HUES6 (cell line): ENCODE measurements around the gene MALL.
"Not testable (repeated sequence)": the region's sequence is repeated elsewhere in the genome, so short reads cannot be mapped to it uniquely, and the experiment has no call there.

Source experiments
- H3K27ac ChIP-seq: 2 replicates; pipeline ENCODE4 v1.7.0; 2013; ENCODE audit warnings: low read depth, mild to moderate bottlenecking, low read length, inconsistent platforms
- H3K27me3 ChIP-seq: 2 replicates; pipeline ENCODE4 v1.6.1; 2013; ENCODE audit warnings: low read length; ENCODE audit not compliant: control insufficient read depth, insufficient read depth
- H3K36me3 ChIP-seq: 2 replicates; pipeline ENCODE4 v1.6.1; 2013; ENCODE audit warnings: low read length; ENCODE audit not compliant: control insufficient read depth, insufficient read depth
- H3K4me1 ChIP-seq: 2 replicates; pipeline ENCODE4 v1.6.1; 2013; ENCODE audit warnings: low read length; ENCODE audit not compliant: control insufficient read depth, insufficient read depth
- H3K4me3 ChIP-seq: 2 replicates; pipeline ENCODE4 v1.5.1; 2013; ENCODE audit warnings: low read depth, low read length
- H3K9ac ChIP-seq: one replicate; pipeline ENCODE4 v1.6.1; 2013; ENCODE audit warnings: mild to moderate bottlenecking, low read length
- H3K9me3 ChIP-seq: 2 replicates; pipeline ENCODE4 v1.6.1; 2013; ENCODE audit warnings: low read depth, low read length; ENCODE audit not compliant: control insufficient read depth, insufficient read depth

The MALL gene

GRCh38 chr2:110095994-110096633 is 19.5 kb downstream of the MALL start:
- H3K4me3 ChIP-seq, result no peak overlapping the region
- no peak overlapping the region for H3K27ac ChIP-seq
- no peaks in the 10 kb centered on the region for H3K27me3 ChIP-seq
- peaks cover 4% of the 10 kb centered on the region; the same call in 1 of the 2 replicates for H3K4me1 ChIP-seq
- no peaks in the 10 kb centered on the region for H3K9me3 ChIP-seq
- no peaks in the 10 kb centered on the region for H3K36me3 ChIP-seq
- H3K9ac ChIP-seq, result no peak overlapping the region

GRCh38 chr2:110094884-110095534 is 20.6 kb downstream of the MALL start:
- H3K9me3 ChIP-seq, H3K36me3 ChIP-seq, H3K9ac ChIP-seq, H3K27me3 ChIP-seq, H3K4me1 ChIP-seq, H3K4me3 ChIP-seq, H3K27ac ChIP-seq: not testable (repeated sequence)

GRCh38 chr2:110093924-110094323 is 21.7 kb downstream of the MALL start:
- not testable (repeated sequence) for H3K9ac ChIP-seq, H3K27ac ChIP-seq, H3K27me3 ChIP-seq, H3K4me1 ChIP-seq, H3K9me3 ChIP-seq, H3K36me3 ChIP-seq, H3K4me3 ChIP-seq

- H3K9ac ChIP-seq, H3K4me1 ChIP-seq, H3K27ac ChIP-seq, H3K9me3 ChIP-seq, H3K27me3 ChIP-seq, H3K4me3 ChIP-seq, H3K36me3 ChIP-seq: not testable (repeated sequence)
Observed at GRCh38 chr2:110090164-110090563, 25.5 kb downstream of the MALL start.

- not testable (repeated sequence) for H3K27ac ChIP-seq, H3K9ac ChIP-seq, H3K4me1 ChIP-seq, H3K4me3 ChIP-seq, H3K36me3 ChIP-seq, H3K9me3 ChIP-seq, H3K27me3 ChIP-seq
Observed at GRCh38 chr2:110083757-110084156, 31.9 kb downstream of the MALL start.

GRCh38 chr2:110083162-110083561 is 32.5 kb downstream of the MALL start:
- H3K4me1 ChIP-seq, H3K27ac ChIP-seq, H3K9me3 ChIP-seq, H3K4me3 ChIP-seq, H3K27me3 ChIP-seq, H3K9ac ChIP-seq, H3K36me3 ChIP-seq: not testable (repeated sequence)

- not testable (repeated sequence) for H3K4me1 ChIP-seq, H3K4me3 ChIP-seq, H3K9me3 ChIP-seq, H3K36me3 ChIP-seq, H3K27ac ChIP-seq, H3K27me3 ChIP-seq, H3K9ac ChIP-seq
Observed at GRCh38 chr2:110078104-110078503, 37.5 kb downstream of the MALL start.

- H3K36me3 ChIP-seq, H3K27me3 ChIP-seq, H3K9me3 ChIP-seq, H3K4me1 ChIP-seq, H3K27ac ChIP-seq, H3K4me3 ChIP-seq, H3K9ac ChIP-seq: not testable (repeated sequence)
Observed at GRCh38 chr2:110075896-110076295, 39.7 kb downstream of the MALL start.

- H3K27me3 ChIP-seq, H3K4me3 ChIP-seq, H3K36me3 ChIP-seq, H3K27ac ChIP-seq, H3K4me1 ChIP-seq, H3K9ac ChIP-seq, H3K9me3 ChIP-seq: not testable (repeated sequence)
Observed at GRCh38 chr2:110069869-110070268, 45.8 kb downstream of the MALL start.

GRCh38 chr2:110068153-110068552 is 47.5 kb downstream of the MALL start:
- H3K36me3 ChIP-seq, H3K9me3 ChIP-seq, H3K27me3 ChIP-seq, H3K9ac ChIP-seq, H3K4me3 ChIP-seq, H3K4me1 ChIP-seq, H3K27ac ChIP-seq: not testable (repeated sequence)

GRCh38 chr2:110062332-110062731 is 53.3 kb downstream of the MALL start:
- H3K36me3 ChIP-seq, H3K4me1 ChIP-seq, H3K9ac ChIP-seq, H3K27ac ChIP-seq, H3K9me3 ChIP-seq, H3K27me3 ChIP-seq, H3K4me3 ChIP-seq: not testable (repeated sequence)

- H3K36me3 ChIP-seq, H3K27me3 ChIP-seq, H3K9ac ChIP-seq, H3K4me1 ChIP-seq, H3K9me3 ChIP-seq, H3K27ac ChIP-seq, H3K4me3 ChIP-seq: not testable (repeated sequence)
Observed at GRCh38 chr2:110060550-110060949, 55.1 kb downstream of the MALL start.
